GM20000 (cell line): ENCODE results near the gene CD63.

Experiments used
- DNase-seq: peaks from one replicate; pipeline ENCODE4 v3.0.0; 2012; ENCODE audit warnings: low spot score
- TF ChIP-seq, protein P1 (sequence below): IDR thresholded peaks from 2 replicates; pipeline ENCODE4 v1.5.1; 2012; ENCODE audit warnings: mild to moderate bottlenecking, control low read depth; ENCODE audit errors: extremely low read depth, missing control alignments

CD63 gene

DNA sequence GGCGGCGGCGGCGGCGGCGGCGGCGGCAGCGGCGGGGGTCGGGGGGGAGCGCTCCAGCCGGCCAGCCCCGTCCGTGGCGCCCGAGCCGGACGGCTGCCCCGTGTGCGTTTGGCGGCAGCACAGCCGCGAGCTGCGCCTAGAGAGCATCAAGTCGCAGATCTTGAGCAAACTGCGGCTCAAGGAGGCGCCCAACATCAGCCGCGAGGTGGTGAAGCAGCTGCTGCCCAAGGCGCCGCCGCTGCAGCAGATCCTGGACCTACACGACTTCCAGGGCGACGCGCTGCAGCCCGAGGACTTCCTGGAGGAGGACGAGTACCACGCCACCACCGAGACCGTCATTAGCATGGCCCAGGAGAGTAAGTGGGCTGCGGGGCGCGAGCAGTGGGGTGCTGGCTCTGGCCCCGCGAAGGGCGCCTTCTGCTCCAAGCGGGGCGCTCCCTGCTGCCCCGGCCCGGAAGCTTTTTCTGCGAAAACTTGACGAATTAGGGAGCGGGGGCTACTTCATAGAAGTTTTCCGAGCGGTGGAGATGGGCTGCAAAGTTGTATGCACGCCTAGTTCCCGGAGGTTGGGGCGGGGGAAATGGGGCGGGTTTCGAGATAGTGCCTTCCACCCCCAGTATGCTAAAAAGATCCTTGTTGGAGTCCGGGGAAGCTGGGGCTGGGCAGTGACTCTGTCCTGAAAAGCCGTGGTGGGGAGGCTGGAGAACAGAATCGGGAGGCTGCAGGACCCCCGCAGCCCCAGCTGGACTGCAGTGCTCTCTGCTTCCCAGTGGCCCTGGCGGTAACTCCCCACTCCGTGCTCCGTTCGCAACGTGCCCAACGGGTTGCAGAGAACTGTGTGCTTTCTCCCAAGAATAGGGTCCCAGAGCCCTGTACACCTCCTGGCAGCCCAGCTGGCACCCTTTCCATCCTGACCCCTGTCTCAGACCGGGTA is 14.9 kb upstream of the CD63 start:
- DNase-seq: peak; percentile 77
- TF ChIP-seq, protein P1, sequence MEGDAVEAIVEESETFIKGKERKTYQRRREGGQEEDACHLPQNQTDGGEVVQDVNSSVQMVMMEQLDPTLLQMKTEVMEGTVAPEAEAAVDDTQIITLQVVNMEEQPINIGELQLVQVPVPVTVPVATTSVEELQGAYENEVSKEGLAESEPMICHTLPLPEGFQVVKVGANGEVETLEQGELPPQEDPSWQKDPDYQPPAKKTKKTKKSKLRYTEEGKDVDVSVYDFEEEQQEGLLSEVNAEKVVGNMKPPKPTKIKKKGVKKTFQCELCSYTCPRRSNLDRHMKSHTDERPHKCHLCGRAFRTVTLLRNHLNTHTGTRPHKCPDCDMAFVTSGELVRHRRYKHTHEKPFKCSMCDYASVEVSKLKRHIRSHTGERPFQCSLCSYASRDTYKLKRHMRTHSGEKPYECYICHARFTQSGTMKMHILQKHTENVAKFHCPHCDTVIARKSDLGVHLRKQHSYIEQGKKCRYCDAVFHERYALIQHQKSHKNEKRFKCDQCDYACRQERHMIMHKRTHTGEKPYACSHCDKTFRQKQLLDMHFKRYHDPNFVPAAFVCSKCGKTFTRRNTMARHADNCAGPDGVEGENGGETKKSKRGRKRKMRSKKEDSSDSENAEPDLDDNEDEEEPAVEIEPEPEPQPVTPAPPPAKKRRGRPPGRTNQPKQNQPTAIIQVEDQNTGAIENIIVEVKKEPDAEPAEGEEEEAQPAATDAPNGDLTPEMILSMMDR: no peak

DNA sequence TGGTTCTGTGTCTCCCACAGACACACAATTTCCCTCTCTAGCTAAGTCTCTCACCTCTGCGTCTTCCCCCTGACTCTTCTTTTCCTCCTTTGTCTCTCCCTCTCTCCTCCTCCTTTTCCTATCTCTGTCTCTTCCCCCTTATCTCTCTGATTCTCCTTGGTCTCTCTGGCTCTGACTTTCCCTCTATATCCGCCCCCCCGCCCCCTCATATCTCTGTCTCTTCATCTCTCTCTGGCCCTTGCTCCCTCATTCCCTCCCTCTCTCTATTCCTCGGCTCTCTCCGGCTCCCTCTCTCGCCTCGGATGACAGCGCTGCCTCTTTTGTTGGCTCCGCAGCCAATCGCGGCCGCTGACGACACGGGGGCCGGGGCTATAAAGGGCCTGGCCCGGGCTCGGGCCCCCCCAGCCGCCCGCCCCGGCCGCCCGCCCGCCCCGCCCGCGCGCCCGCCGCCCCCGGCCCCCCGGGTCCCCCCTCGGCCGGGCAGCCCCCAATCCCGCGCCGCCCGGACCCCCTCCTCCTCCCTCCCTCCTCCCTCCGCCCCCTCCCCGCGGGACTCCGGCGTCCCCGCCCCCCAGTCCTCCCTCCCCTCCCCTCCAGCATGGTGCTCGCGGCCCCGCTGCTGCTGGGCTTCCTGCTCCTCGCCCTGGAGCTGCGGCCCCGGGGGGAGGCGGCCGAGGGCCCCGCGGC is 14.1 kb upstream of the CD63 start, which contains the start of gene GDF11:
Gene GDF11, plus strand, starts transcription at position 404 of the 687 bp plus-strand sequence. Its CDS starts 195 bp downstream, at position 599.
- TF ChIP-seq, protein P1: no peak
- DNase-seq: peak; percentile 90

DNA sequence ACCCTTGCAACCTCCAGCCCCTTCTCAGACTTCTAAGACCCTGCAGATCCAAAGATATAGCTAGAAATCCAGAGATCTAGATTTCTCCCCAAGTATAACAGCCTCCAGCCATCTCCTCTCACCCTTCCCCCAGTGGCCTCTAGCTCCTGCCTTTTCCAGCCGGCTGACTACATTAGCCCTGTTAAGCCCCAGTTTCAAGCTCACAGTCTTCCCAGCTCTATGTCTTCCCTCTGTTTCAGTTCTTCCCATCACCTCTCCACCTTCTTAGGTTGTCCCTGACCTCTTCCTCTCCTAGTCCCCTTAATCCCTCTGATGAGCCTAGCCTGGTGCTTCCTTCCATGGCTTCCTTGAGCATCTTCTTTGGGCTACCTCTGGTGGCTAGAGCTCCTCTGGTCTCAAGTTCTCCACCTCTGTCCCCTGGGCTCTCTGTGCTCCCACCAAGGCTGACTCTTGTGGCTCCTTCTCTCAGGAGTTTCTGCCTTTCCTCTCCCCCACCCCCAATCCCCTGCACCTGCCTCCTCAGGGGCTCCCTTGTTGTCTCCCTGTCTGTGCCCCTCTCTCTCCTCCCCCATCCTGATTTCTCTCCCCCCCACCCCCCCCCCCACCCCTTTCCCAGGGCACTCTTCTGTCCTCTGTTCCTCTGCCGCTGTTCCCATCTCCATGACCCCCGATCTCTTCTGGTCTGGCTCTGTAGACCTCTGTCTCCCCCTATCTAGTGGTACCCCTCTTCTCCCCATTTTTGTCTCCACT is 13.3 kb upstream of the CD63 start:
- TF ChIP-seq, protein P1: no peak
- DNase-seq: no peak

DNA sequence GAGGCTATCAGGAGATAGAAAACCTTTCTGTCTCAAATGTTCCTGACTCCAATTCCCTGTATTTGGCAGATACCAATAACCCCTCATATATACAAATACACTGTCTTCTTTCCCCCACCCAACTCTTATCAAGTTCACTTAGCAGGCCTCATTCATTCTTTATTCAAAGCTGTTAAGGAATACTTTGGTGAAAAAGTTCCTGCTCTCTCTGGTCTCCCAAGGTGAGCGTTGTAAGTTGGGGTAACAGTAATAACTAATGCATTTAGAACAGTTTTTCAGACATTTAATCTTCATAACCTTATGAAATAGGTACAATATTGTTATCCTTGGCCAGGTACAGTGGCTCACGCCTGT is 10.2 kb upstream of the CD63 start:
- TF ChIP-seq, protein P1: no peak
- DNase-seq: no peak

DNA sequence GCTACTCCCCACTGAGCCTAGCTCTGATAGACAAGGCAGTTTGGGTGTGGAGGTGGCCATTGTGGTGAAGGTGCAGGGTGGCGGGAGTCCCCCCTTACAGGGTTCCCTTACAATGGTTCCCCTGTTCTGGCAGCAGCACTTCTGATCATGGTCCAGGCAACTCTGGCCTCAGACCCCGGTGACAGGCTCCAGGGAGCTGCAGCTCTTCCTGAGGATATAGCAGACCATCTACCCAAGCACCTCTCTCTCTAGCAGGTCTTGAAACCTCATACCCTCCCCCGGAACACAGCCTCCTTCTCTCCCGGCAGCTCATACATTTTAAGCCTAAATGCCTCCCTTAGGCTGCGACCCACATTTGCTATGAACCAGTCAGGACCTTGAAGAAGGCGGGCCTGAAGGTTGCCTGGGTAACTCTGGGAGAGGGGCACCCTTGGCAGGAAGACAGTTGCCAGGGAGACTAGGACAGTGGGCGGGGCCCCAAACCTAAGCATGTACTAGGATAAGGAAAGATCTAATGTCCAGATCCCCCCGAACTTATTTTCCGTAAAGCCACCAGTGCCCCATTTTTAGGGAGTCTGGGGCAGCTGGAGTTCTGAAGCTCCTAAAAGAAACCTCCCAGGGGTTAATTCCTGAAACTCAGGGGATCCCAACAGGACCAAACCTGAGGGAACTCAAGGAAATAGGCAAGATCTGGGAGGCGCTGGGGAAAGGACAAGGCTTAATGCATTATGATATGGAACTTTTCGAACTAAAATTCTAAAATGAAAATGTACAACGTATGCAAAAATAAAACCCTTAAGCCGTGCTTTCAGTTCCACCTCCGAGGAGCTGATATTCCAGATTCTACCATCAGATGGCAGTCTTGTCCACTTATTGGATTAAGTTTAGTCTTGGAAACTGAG is 9.6 kb upstream of the CD63 start:
- TF ChIP-seq, protein P1: peak; percentile 71
- peak; percentile 84 for DNase-seq

DNA sequence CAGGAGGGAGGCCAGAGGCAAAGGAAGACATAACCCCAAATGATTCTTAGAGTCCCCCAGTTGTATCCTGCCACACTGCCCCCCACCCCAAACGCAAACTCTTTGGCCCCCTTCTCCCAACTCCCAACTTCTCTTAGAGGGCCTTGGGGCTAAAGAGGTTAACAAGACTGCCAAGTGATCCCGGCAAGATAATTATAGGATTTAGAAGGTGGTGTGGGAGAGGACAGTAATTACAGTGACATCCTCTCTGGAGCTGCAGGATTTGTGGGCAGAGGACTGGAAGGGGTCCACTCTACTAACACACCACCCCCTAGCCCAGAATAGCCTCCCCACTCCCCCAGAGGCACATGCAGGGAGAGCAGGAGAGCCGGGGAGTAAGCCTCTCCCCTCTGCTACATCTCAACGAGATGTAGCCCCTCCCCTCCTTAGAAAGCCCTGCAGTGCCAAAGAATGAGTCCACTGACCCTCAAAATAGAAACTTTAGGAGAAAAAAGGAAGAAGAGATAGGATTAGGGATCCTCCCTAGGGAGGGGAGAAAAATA is 8.8 kb upstream of the CD63 start:
- no peak for DNase-seq
- TF ChIP-seq, protein P1: no peak
